Stimulated activated CD4-positive, alpha-beta T cell treated with anti-CD3 and anti-CD28 coated beads, Interleukin-2, amount 100 ng/mL, for 4 hours (primary cell): Measurements from ENCODE around the gene UNC5C.

ENCODE experiments used
- DNase-seq: peaks from one replicate; pipeline ENCODE4 v3.0.0-alpha.2; 2020; ENCODE audit warnings: low read depth

Gene UNC5C

DNA sequence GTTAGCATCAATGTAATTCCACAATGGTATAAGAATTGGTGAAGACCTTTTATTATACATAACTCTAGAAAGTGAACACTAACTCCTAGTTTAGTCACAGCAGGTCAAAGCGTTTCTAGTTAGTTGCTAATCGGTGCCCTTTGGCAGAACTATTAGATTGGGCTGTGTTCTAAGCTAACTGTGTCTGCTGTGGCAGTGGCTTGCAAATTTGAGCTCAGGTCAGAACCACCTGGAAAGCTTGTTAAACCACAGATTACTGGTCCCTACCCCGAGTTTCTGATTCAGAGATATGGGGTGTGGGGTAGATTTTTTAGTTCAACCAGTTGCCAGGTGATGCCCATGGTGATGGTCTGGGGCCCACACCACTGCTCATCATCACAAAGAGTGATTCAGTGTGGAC, 332.1 kb downstream of the UNC5C start:
- no peak for DNase-seq

DNA sequence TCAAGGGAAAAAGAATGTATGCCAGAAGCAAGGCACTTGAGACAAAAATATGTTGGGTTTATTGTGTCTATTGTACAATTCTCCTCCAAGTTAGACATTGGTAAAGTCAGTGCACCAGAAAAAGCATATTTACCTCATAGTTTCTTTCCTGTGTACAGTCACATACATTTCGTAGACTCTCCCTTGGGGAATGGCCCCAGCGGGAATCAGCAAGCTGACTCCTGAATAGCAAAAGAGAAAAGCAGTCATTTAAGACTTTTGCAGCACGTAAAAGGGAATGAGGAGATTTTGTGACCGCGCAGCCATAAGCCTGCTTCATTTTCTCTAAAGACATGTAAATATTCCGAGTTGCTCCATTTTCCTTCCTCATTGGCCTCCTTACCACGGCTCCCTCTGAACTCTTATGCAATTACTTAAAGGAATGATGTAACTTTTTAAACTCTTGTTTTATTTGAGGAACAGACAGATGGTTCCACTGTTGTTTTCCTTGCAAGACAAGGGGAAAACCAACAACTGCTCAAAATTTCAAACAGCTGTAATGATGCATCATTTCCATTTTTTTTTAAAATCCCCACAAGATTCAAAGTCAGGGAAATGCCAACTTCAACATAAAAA, 332.7 kb downstream of the UNC5C start:
- DNase-seq: no peak

- no peak for DNase-seq
Measured at GRCh38 chr4:95215043-95215442, 333.7 kb downstream of the UNC5C start.

DNA sequence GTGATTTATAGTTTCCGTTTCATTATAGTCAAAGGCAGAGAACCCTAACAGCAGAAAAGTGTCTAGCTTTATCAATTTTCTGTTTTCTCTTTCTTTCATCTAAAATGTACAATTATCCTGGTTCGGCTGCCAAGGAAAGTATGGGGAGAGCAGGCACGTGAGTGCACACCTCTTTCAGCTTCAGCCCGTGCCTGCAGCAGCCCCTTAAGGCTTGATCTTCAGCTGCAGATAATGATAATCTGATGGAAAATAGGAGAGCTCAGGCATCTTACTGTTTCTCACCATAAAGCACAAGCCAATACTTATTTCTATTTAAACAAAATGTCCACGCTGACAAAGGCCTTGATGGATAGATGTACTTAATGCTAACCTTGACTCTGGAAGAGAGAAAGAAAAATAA, 334.4 kb downstream of the UNC5C start:
- no peak for DNase-seq

GRCh38 chr4:95213366-95213765, 335.4 kb downstream of the UNC5C start:
- no peak for DNase-seq

DNA sequence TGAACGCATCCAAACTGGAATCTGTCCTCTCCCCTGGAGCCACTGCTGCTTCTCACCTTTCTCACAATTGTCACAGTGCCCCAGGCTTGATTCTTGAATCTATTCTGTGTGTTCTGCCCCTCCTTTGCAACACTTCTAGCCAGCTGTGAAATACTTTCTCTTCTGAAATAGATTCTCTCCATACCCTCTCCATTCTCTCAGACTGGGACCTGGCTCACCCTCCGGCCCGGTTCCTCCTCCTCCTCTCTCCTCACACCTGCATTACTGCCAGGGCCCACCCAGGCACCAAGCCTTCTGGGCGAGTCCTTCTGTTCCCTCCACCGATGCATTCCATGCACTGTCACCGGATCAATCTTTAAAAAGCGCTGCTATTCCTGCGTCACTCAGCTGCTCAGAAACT, 336.1 kb downstream of the UNC5C start:
- no peak for DNase-seq

DNA sequence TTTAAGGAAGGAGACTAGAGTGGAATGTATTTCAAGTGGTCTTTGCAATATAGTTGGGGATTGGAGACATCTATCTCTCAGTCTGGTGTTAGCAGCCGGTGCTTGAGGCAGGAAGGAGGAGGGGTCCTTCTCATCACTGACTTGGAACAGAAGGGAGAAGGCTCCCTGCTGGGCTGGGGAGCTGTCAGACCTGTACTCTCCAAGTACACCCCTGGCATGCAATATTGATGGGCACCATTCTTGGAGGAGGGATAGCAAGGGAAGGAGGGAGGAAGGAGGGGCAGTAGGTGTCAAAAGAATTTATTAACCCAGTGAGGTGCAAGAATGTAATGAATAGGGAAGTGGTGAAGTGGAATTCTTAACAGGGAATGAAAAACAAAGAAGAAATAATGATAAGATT, 338.8 kb downstream of the UNC5C start:
- no peak for DNase-seq

DNA sequence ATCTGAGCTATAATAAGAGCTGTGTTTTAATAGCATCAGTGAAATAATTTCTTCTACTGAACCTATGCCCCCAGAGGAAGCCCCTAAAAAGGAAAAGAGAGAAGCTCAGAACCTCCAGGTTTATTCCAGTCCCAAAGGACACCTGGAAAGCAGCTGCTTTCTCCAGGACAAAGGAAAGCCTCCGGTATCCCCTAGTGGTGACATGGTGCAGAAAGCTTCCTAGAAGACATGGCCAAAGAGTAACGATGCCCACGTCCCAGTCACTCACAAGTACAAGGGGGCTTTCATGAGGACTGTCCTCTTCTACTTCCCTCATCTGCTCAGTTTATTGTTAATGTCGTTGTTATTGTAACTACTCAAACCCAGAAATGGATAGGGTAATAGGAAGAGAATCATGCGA, 343.9 kb downstream of the UNC5C start:
- DNase-seq: no peak

GRCh38 chr4:95204267-95204844, 344.4 kb downstream of the UNC5C start:
- no peak for DNase-seq

GRCh38 chr4:95198961-95199360, 349.8 kb downstream of the UNC5C start:
- no peak for DNase-seq

DNA sequence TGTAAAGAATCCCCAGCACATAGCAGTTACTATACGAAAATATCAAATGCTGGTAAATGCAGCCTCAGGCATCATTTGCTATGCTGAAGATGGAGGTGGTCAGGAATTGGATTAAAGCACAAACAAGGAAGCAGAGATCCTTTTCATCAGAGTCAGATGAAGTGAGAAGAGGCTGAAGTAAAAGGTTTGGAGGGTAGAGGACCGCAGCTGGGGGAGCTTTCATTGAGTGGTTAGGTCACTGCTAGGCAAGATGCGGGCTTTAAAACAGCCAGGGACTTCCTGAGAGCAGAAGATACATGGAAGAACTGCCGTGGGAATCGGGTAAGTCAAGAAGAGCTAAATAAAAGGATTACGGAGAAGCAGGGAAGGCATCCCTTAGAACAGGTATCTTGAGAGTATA, 351.4 kb downstream of the UNC5C start:
- no peak for DNase-seq

- no peak for DNase-seq
Measured at GRCh38 chr4:95193391-95194224, 355.2 kb downstream of the UNC5C start.

DNA sequence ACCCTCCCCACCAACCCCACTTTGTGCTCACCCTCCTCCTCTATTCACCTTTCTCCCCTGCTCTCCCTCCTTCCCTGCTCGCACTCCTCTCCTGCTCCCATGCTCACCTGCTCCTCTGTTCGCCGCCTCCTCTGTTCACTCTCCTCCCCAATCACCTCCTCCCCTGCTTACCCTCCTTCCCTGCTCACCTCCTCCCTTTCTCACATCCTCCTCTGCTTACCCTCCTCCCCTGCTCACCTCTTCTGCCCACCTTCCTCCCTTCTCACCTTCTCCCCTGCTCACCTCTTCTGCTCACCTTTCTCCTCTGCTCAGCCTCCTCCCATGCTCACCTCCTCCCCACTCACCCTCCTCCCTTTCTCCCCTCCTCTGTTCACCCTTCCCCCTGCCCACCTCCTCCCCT, 357.2 kb downstream of the UNC5C start:
- no peak for DNase-seq

DNA sequence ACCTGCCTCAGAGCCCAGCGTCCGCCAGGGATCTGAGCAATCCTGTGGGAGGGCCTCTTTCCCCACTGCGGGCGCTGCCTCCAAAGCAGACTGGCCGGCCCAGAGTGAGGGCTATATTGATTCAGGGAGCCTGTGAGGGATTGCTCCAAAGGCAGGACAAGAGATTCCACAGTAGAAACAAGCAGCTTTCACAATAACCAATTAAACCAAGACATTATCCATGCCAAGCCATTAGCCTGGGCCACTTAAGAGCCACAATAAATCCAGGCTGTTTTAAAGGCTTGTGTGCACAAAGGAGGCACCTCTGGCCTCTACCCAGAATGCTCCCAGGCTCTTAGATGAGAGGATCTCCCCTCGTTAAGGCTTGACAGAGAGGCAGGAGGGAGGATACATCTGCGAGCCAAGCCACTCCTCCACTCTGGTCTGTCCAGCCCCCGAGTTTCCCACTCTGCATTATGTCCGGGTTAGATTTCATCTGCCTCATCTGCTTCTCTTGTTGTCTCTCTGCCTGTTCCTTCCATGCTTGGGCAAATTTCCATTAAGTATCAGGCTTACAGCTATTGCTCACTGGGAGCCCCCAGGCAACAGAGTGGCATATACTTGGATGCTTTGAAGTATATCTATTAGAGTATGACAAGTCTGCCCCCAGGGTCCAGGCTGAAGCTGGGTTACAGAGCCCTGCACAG, 357.9 kb downstream of the UNC5C start:
- DNase-seq: no peak

GRCh38 chr4:95188701-95189370, 359.9 kb downstream of the UNC5C start:
- DNase-seq: no peak

GRCh38 chr4:95186666-95187065, 362.1 kb downstream of the UNC5C start:
- no peak for DNase-seq

- DNase-seq: no peak
Measured at GRCh38 chr4:95183656-95184408, 364.9 kb downstream of the UNC5C start.

DNA sequence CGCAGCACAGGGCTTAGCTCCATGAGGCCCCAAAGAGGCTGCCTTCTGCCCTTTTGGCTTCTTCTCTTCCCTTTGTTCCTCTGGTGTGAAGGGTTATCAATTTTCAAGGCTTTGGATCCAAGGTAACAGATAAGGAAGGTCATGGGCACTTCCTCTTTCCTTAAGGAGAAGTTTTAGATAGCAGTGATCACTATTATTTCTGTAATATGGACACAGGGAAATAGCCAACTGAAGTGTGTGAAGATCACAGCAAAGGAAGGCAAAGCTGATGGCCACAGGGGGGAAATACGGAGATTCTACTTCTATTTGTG, 366.8 kb downstream of the UNC5C start:
- DNase-seq: no peak

DNA sequence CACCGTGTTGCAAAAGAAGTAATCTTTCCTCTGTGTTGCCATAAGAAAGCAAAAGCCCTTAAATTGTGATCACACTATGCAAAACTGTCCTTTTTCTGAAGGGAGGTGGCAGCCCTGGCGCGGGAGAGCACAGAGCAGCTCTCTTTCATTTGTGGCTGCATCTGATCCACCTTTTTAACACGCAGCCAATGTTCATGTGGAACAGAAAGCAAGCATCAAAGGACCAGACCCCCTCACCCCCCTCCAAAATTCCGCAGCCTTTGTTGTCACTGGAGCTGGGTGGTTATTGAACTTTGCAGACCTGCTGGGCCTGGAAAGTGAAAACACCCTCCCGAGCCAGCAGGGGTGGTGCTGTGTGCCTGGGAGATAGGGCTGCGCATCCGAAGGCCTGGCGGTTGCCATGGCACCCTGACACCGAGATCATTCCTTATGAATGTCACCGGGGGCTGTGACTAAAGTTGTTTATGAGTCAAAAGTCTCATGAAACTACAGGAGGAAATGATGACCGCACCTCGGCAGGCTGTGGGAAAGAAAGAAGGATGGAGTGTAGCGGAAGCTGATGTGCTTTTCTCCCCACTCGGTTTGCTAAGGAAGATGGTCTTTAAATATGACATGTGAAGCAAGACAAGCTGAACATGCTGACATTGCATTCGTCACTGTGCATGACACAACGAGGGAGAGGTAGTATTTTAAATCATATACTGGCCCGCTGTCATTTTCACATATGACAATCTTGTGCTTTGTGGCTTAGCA, 367.4 kb downstream of the UNC5C start:
- no peak for DNase-seq

- DNase-seq: no peak
Measured at GRCh38 chr4:95180531-95181242, 368.1 kb downstream of the UNC5C start.
